K562 (cell line): ENCODE measurements around the gene TMEM150A. TPM values are rescaled to one million over a fixed set of nuclear protein-coding genes. Genes with fewer than 3 reads are reported as not detected.
A peak's percentile ranks its signal among the peaks of the same experiment; 100 is the strongest.

Experiments
- ATAC-seq: fragments of 200-7000 bp; cut with Tn5 transposase; 3 replicates; pipeline ENCODE4 v1.9.1; 2020; ENCODE audit warnings: moderate library complexity
- BruUV-seq: library from RNA; stranded (reverse); fragments of 400-500 nt; replicated peaks from 2 replicates; lab custom pipeline; 2021; lab: Mats Ljungman, UMichigan
- CTCF ChIA-PET: fragments of 300-600 bp; formaldehyde crosslinking; extraction: SDS; loops from one replicate; lab custom pipeline; 2021; ENCODE audit warnings: low intra/inter-chr PET ratio; lab: Yijun Ruan, JAX
- POLR2A ChIA-PET: fragments of 300-600, 350-650 bp; sonication (Branson Sonifier 250); formaldehyde crosslinking; extraction: SDS; loops from one replicate; lab custom pipeline; 2021; ENCODE audit warnings: antibody characterized with exemption, inconsistent platforms; lab: Yijun Ruan, JAX
- DNase-seq, 4 experiments: peaks; one replicate each; pipeline versions ENCODE4 v3.0.0 to v3.0.0-alpha.2; 2011 to 2018; ENCODE audit warnings: low spot score in 3 of 4, mixed read lengths in 3 of 4; ENCODE audit errors: extremely low read depth in 1 of 4
- FAIRE-seq: peaks from 2 replicates; lab custom pipeline; 2011; peaks lifted over from hg19 to GRCh38; lab: Jason Lieb, UNC
- H2AFZ ChIP-seq: 2 replicates; pipeline ENCODE4 v1.6.0; 2011; ENCODE audit warnings: low read depth, low read length, control low read depth, inconsistent platforms
- H3K27ac ChIP-seq: fragments of 200-600 bp; 3 replicates; pipeline ENCODE4 v1.8.0; 2011; ENCODE audit warnings: low read depth, mild to moderate bottlenecking, control low read depth, inconsistent platforms, low read length, moderate library complexity, mixed read lengths; ENCODE audit errors: extremely low read depth
- H3K27me3 ChIP-seq, 2 experiments: fragments of 300-600 bp in 1 of 2; 2 replicates in 1 of 2; 3 replicates in 1 of 2; pipeline versions ENCODE4 v1.6.0 to v1.8.0; 2011; ENCODE audit warnings: inconsistent platforms in 2 of 2, low read length in 2 of 2, mild to moderate bottlenecking in 1 of 2, mixed read lengths in 1 of 2, moderate library complexity in 1 of 2; ENCODE audit not compliant: control insufficient read depth in 2 of 2, insufficient read depth in 2 of 2
- H3K36me3 ChIP-seq: fragments of 300-600 bp; 3 replicates; pipeline ENCODE4 v1.8.0; 2011; ENCODE audit warnings: mild to moderate bottlenecking, low read length, inconsistent platforms; ENCODE audit not compliant: control insufficient read depth, insufficient read depth
- H3K4me1 ChIP-seq, 2 experiments: fragments of 200-600 bp in 1 of 2; replicated peaks in 1 of 2; 2 replicates in 1 of 2; 3 replicates in 1 of 2; pipeline versions ENCODE4 v1.5.1 to v1.8.0; 2011; ENCODE audit warnings: inconsistent platforms in 2 of 2, low read length in 2 of 2, mild to moderate bottlenecking in 1 of 2, mixed read lengths in 1 of 2, moderate library complexity in 1 of 2; ENCODE audit not compliant: control insufficient read depth in 2 of 2, insufficient read depth in 2 of 2
- H3K4me2 ChIP-seq: 2 replicates; pipeline ENCODE4 v1.6.1; 2011; ENCODE audit warnings: low read length, control low read depth, inconsistent platforms, mixed read lengths; ENCODE audit not compliant: insufficient read depth
- H3K4me3 ChIP-seq: fragments of 200-600 bp; sonication (generic), shearing (Covaris generic); 2 replicates; pipeline ENCODE4 v1.5.1; 2016; ENCODE audit warnings: control low read depth, inconsistent platforms
- H3K79me2 ChIP-seq: fragments of 200-600 bp; 3 replicates; pipeline ENCODE4 v1.8.0; 2011; ENCODE audit warnings: low read length, inconsistent platforms; ENCODE audit not compliant: control insufficient read depth, insufficient read depth
- H3K9ac ChIP-seq, 2 experiments: 2 replicates each; pipeline versions ENCODE4 v1.6.0 to v1.6.1; 2011; ENCODE audit warnings: low read depth in 2 of 2, low read length in 2 of 2, control low read depth in 1 of 2, inconsistent platforms in 1 of 2, mild to moderate bottlenecking in 1 of 2, mixed read lengths in 1 of 2; ENCODE audit not compliant: insufficient read depth in 1 of 2
- H3K9me1 ChIP-seq: one replicate; pipeline ENCODE4 v1.6.0; 2011; ENCODE audit warnings: inconsistent platforms, mild to moderate bottlenecking, low read length, moderate library complexity; ENCODE audit not compliant: control insufficient read depth, insufficient read depth
- H3K9me3 ChIP-seq: replicated peaks from 2 replicates; pipeline ENCODE4 v1.5.1; 2011; ENCODE audit warnings: low read depth, low read length, inconsistent platforms; ENCODE audit not compliant: control insufficient read depth, insufficient read depth
- H4K20me1 ChIP-seq: replicated peaks from 2 replicates; pipeline ENCODE4 v1.6.1; 2011; ENCODE audit warnings: low read length, inconsistent platforms, mixed read lengths; ENCODE audit not compliant: control insufficient read depth, insufficient read depth
- CREM ChIP-seq: IDR thresholded peaks from 2 replicates; pipeline ENCODE4 v1.6.1; 2014; ENCODE audit warnings: antibody characterized with exemption, low read depth
- SUPT5H ChIP-seq: fragments of 450-650 bp; IDR thresholded peaks from 2 replicates; pipeline ENCODE4 v1.6.1; 2016
- TCFL5 ChIP-seq: fragments of 250-450 bp; sonication (Bioruptor Pico); conservative IDR thresholded peaks from 2 replicates; pipeline ENCODE4 v1.6.1; 2021; ENCODE audit warnings: mild to moderate bottlenecking, moderate library complexity, matching md5 sums
- ZNF184 ChIP-seq: sonication (generic); formaldehyde crosslinking; IDR thresholded peaks from 2 replicates; pipeline ENCODE4 v1.5.0; 2020; ENCODE audit warnings: missing genetic modification reagents
- ZNF507 ChIP-seq: conservative IDR thresholded peaks from 2 replicates; pipeline ENCODE4 v1.6.1; 2017; ENCODE audit warnings: missing genetic modification characterization, missing compliant biosample characterization
- WGBS: fragments of 100-300 bp; shearing (Covaris generic); methylation state at CpG from one replicate; pipeline ENCODE4 v1.1.6; 2016; ENCODE audit warnings: low coverage, mixed read lengths; ENCODE audit not compliant: insufficient coverage; ENCODE audit errors: missing lambda C conversion rate; 5-methylcytosine and 5-hydroxymethylcytosine counted together
- in situ Hi-C: fragments of 300-500 bp; cut with MboI; formaldehyde crosslinking; loops from 4 replicates; pipeline ENCODE4 v1.15.0; 2018; ENCODE audit warnings: inconsistent platforms, mixed read lengths
- intact Hi-C: fragments of 100-400 bp; cut with micrococcal nuclease; formaldehyde crosslinking; loops from 2 replicates; pipeline ENCODE4 v1.14.2; 2022
- polyA plus RNA-seq, 8 experiments: library from polyadenylated mRNA; depleted of rRNA in 4 of 8; stranded (reverse) in 5 of 8; unstranded in 3 of 8; fragments of >200 nt; fragmentation: Nextera tagmentation in 2 of 8; fragmentation: Illumina TruSeq in 1 of 8; extraction: Ambion mirVana in 2 of 8; extraction: Trizol in 1 of 8; gene quantifications; 2 replicates each; pipeline versions ENCODE4 v1.2.1 to v1.2.3, GENCODE V29; 2011 to 2014; ENCODE audit warnings: inconsistent platforms in 1 of 8, missing spikeins in 1 of 8
- total RNA-seq, 7 experiments: library from RNA; depleted of rRNA in 6 of 7; stranded (reverse); fragments of >200 nt in 6 of 7; fragmentation: Illumina TruSeq in 2 of 7; extraction: Trizol in 2 of 7; gene quantifications; 2 replicates each; pipeline versions ENCODE4 v1.2.1 to v1.2.3, GENCODE V29; 2011 to 2021; ENCODE audit warnings: low replicate concordance in 1 of 7

The TMEM150A gene
- total and polyA plus RNA-seq, 9 of the 15 experiments (the other 6 are each of a cell fraction or from before 2014, with no cell fraction given) = 3.9 to 17.1 (median 8.4) TPM

- peaks cover 45% of the 10 kb centered on the region; the same call in 2 of the 3 replicates for H3K36me3 ChIP-seq
- in situ Hi-C loops (no loop called here), intact Hi-C loops (no loop called here)
- ChIA-PET CTCF (no interaction called here), POLR2A (interaction anchor here (0.6 to 5.5 kb wide), 6 partner anchors 10 to 67 kb away, joined by 3 to 31 read pairs (median 4); partner anchors contain the start of genes MAT2A, RNF181 and USP39)
- H3K4me2 ChIP-seq = no peak overlapping the region
- H3K4me3 ChIP-seq = no peak overlapping the region
- TF ChIP-seq TCFL5 (CRISPR knock-in tag) (no peak), ZNF184 (CRISPR knock-in tag) (no peak), ZNF507 (tag) (no peak), SUPT5H (peak; percentile 21; the same call in 1 of the 2 replicates), CREM (no peak)
- no peaks in the 10 kb centered on the region for H3K9me1 ChIP-seq
- DNase-seq = no peak
- no peak overlapping the region for H2AFZ ChIP-seq
- BruUV-seq = no TSS peak
- no peaks in the 10 kb centered on the region for H3K9me3 ChIP-seq
- ATAC-seq = no peak
- H3K4me1 ChIP-seq = peaks cover 9 to 34% of the 10 kb centered on the region in 2 experiments; a peak in 4 of 5 replicates
- peaks cover 39% of the 10 kb centered on the region for H3K79me2 ChIP-seq
- H3K27ac ChIP-seq = no peak overlapping the region; the same call in 2 of the 3 replicates
- no peaks in the 10 kb centered on the region for H3K27me3 ChIP-seq
- no peak overlapping the region for H3K9ac ChIP-seq
- H4K20me1 ChIP-seq = no peaks in the 10 kb centered on the region
- no peak for FAIRE-seq
- 71% methylated on average over 7 of the region's 7 CpGs for WGBS
Observed at GRCh38 chr2:85606116-85606455, 3.6 kb upstream of the TMEM150A start.
